ENCODE data around the gene ABCF3. TPM values are rescaled to one million over a fixed set of nuclear protein-coding genes. Genes with fewer than 3 reads are reported as not detected.

Gene ABCF3
- total and polyA plus RNA-seq, 4 donors: 30.1 to 75.6 (median 50.6) TPM

DNA sequence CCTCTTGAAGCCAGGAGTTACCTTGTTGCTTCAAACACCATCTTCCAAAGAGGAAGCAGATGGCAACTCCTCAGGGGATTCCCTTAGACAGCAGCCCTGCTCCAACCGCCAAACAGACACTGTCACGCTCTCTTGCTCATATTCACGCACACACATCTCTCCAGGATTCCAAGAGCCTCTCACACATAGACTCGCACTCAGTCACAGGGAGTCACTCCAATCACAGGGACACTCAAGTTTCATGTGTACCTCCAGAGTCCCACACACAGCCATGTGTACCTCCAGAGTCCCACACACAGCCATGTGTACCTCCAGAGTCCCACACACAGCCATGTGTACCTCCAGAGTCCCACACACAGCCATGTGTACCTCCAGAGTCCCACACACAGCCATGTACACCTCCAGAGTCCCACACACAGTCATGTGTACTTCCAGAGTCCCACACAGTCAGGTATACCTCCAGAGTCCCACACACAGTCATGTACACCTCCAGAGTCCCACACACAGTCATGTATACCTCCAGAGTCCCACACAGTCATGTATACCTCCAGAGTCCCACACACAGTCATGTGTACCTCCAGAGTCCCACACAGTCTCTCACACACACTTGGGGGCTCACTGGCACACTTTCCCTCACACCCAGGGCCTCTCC is 49.5 kb downstream of the ABCF3 start:
- intact Hi-C loops (cut with DNase I): no loop called here
- no peak for DNase-seq
- ATAC-seq (ENCODE audit: low FRiP score): no peak
- H3K4me3 ChIP-seq (ENCODE audit: low read length in 2 of 2): no peak overlapping the region
- no peaks in the 10 kb centered on the region for H3K27me3 ChIP-seq (ENCODE audit: control insufficient read depth in 1 of 2, insufficient read depth in 2 of 2, low read length in 1 of 2)
- no peaks in the 10 kb centered on the region for H3K4me1 ChIP-seq (ENCODE audit: control insufficient read depth in 1 of 2, insufficient read depth in 2 of 2, low read length in 2 of 2)
- no peaks in the 10 kb centered on the region for H3K9me3 ChIP-seq (ENCODE audit: control insufficient read depth, low read length)
- H3K27ac ChIP-seq (ENCODE audit: low read depth in 1 of 2, low read length in 2 of 2): no peak overlapping the region
- no peaks in the 10 kb centered on the region for H3K36me3 ChIP-seq (ENCODE audit: control insufficient read depth in 1 of 2, insufficient read depth in 2 of 2, low read length in 1 of 2)
- 76 to 78% methylated on average over 4 of the region's 4 CpGs for WGBS, 2 donors

DNA sequence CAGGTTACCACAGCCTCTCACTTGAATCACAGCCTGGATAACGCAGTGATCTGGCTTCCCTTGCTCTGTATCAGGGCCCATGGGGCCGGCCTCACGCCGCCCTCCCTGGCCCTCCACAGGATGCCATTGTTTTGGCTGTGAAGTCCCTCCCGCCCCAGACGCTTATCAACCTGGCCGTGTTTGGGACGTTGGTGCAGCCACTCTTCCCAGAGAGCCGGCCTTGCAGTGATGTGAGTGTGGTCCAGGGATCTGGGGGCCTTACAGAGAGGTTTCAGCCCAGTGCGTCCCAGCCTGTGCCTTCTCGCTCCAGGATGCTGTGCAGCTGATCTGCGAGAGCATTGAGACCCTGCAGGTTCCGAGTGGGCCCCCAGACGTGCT is 50.0 kb downstream of the ABCF3 start:
- Histone ChIP-seq H3K4me1 (ENCODE audit: control insufficient read depth in 1 of 2, insufficient read depth in 2 of 2, low read length in 2 of 2) (no peaks in the 10 kb centered on the region), H3K27me3 (ENCODE audit: control insufficient read depth in 1 of 2, insufficient read depth in 2 of 2, low read length in 1 of 2) (no peaks in the 10 kb centered on the region), H3K4me3 (ENCODE audit: low read length in 2 of 2) (no peak overlapping the region), H3K9me3 (ENCODE audit: control insufficient read depth, low read length) (no peaks in the 10 kb centered on the region), H3K27ac (ENCODE audit: low read depth in 1 of 2, low read length in 2 of 2) (no peak overlapping the region), H3K36me3 (ENCODE audit: control insufficient read depth in 1 of 2, insufficient read depth in 2 of 2, low read length in 1 of 2) (no peaks in the 10 kb centered on the region)
- DNase-seq (no peak), ATAC-seq (ENCODE audit: low FRiP score) (no peak)
- WGBS, 2 donors: 52% methylated on average over 14 of the region's 14 CpGs
- intact Hi-C loops (cut with DNase I): no loop called here

DNA sequence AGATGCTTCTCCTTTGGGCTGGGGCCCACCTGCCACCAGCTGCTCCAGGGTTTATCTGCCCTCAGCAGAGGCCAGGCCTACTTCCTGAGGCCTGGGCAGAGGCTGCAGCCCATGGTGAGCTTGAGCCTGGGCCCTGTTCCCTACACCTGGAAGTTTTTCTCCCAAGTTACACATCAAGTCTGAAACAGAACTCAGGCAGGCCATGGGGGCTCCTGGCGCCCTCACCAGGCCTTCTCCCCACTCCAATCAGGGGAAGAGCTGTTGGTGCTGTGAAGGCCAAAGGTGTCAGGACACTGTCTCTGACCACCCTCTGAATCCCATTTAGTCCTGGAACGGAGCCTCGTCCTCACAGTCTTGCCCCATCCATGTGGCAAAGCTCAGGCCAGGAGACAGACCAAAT is 50.6 kb downstream of the ABCF3 start:
- Histone ChIP-seq H3K36me3 (ENCODE audit: control insufficient read depth in 1 of 2, insufficient read depth in 2 of 2, low read length in 1 of 2) (no peaks in the 10 kb centered on the region), H3K4me3 (ENCODE audit: low read length in 2 of 2) (no peak overlapping the region), H3K4me1 (ENCODE audit: control insufficient read depth in 1 of 2, insufficient read depth in 2 of 2, low read length in 2 of 2) (no peaks in the 10 kb centered on the region), H3K27ac (ENCODE audit: low read depth in 1 of 2, low read length in 2 of 2) (no peak overlapping the region), H3K27me3 (ENCODE audit: control insufficient read depth in 1 of 2, insufficient read depth in 2 of 2, low read length in 1 of 2) (no peaks in the 10 kb centered on the region), H3K9me3 (ENCODE audit: control insufficient read depth, low read length) (no peaks in the 10 kb centered on the region)
- WGBS, 2 donors: 76% methylated on average over 3 of the region's 3 CpGs
- ATAC-seq (ENCODE audit: low FRiP score) (no peak), DNase-seq (no peak)
- intact Hi-C loops (cut with DNase I): no loop called here

DNA sequence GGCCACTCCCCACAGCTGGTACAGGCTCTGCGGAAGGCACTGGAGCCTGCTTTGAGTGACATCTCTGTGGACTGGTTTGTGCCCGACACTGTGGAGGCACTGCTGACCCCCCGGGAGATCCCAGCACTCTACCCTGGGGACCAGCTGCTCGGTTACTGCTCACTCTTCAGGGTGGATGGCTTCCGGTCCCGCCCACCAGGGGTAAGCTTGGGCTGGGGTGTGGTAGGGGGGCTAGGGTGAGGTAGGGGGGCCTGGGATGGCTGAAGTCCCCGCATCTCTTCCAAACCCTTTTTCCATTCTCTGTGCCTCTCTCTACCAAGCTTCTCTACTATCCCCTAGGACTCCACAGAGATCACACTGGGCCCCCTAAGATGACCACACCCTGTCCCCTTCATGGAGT is 51.2 kb downstream of the ABCF3 start:
- DNase-seq (no peak), ATAC-seq (ENCODE audit: low FRiP score) (no peak)
- no peak overlapping the region for H3K27ac ChIP-seq (ENCODE audit: low read depth in 1 of 2, low read length in 2 of 2)
- 70 to 74% methylated on average over 7 of the region's 7 CpGs for WGBS, 2 donors
- H3K27me3 ChIP-seq (ENCODE audit: control insufficient read depth in 1 of 2, insufficient read depth in 2 of 2, low read length in 1 of 2): no peaks in the 10 kb centered on the region
- H3K4me1 ChIP-seq (ENCODE audit: control insufficient read depth in 1 of 2, insufficient read depth in 2 of 2, low read length in 2 of 2): no peaks in the 10 kb centered on the region
- H3K9me3 ChIP-seq (ENCODE audit: control insufficient read depth, low read length): no peaks in the 10 kb centered on the region
- no peaks in the 10 kb centered on the region for H3K36me3 ChIP-seq (ENCODE audit: control insufficient read depth in 1 of 2, insufficient read depth in 2 of 2, low read length in 1 of 2)
- H3K4me3 ChIP-seq (ENCODE audit: low read length in 2 of 2): no peak overlapping the region
- intact Hi-C loops (cut with DNase I): no loop called here

DNA sequence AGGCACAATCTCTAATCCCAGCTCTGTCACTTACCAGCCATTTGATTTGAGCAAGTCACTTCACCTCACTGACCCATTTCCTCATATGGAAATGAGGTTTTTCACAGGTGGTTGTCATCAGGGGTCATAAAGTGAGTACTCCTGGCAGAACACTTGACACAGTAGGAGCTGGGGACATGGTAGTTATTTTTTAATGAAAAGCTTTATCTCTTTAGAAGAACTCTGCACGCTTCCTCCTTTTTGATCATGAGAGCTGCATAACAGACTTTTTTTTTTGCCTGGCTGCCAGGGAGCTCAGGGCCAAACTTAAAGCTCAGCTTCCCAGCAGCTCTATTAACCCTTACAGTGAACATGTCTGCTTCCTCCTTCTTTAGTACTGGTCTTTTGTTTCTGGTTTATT is 51.8 kb downstream of the ABCF3 start:
- H3K4me3 ChIP-seq (ENCODE audit: low read length in 2 of 2): no peak overlapping the region
- DNase-seq (no peak), ATAC-seq (ENCODE audit: low FRiP score) (no peak)
- H3K27ac ChIP-seq (ENCODE audit: low read depth in 1 of 2, low read length in 2 of 2): no peak overlapping the region
- H3K36me3 ChIP-seq (ENCODE audit: control insufficient read depth in 1 of 2, insufficient read depth in 2 of 2, low read length in 1 of 2): peaks cover 0 to under 1% of the 10 kb centered on the region in 2 donors
- H3K4me1 ChIP-seq (ENCODE audit: control insufficient read depth in 1 of 2, insufficient read depth in 2 of 2, low read length in 2 of 2): no peaks in the 10 kb centered on the region
- intact Hi-C loops (cut with DNase I): no loop called here
- WGBS, 2 donors: 23 to 25% methylated on average over 1 of the region's 1 CpG
- no peaks in the 10 kb centered on the region for H3K9me3 ChIP-seq (ENCODE audit: control insufficient read depth, low read length)
- no peaks in the 10 kb centered on the region for H3K27me3 ChIP-seq (ENCODE audit: control insufficient read depth in 1 of 2, insufficient read depth in 2 of 2, low read length in 1 of 2)

DNA sequence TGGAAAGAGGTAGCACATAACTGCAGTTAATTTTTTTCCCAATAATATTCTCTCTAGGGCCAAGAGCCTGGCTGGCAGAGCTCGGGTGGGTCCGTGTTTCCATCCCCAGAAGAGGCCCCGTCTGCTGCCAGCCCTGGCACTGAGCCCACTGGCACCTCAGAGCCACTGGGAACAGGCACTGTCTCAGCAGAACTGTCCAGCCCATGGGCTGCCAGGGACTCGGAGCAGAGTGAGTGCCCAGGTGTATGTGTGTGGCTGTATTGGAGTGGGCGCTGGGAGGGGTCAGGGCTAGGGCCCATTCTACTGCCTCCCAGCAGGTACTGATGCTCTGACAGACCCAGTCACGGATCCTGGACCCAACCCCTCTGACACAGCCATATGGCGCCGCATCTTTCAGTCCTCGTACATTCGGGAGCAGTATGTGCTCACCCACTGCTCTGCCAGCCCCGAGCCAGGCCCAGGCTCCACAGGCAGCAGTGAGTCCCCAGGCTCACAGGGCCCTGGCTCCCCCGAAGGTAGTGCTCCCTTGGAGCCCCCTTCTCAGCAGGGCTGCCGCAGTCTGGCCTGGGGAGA is 52.3 kb downstream of the ABCF3 start:
- Histone ChIP-seq H3K4me3 (ENCODE audit: low read length in 2 of 2) (no peak overlapping the region), H3K27ac (ENCODE audit: low read depth in 1 of 2, low read length in 2 of 2) (no peak overlapping the region), H3K9me3 (ENCODE audit: control insufficient read depth, low read length) (no peaks in the 10 kb centered on the region), H3K36me3 (ENCODE audit: control insufficient read depth in 1 of 2, insufficient read depth in 2 of 2, low read length in 1 of 2) (peaks cover 0 to 2% of the 10 kb centered on the region in 2 donors), H3K4me1 (ENCODE audit: control insufficient read depth in 1 of 2, insufficient read depth in 2 of 2, low read length in 2 of 2) (no peaks in the 10 kb centered on the region), H3K27me3 (ENCODE audit: control insufficient read depth in 1 of 2, insufficient read depth in 2 of 2, low read length in 1 of 2) (no peaks in the 10 kb centered on the region)
- ATAC-seq (ENCODE audit: low FRiP score) (no peak), DNase-seq (peak in 1 of 2 donors; percentile 35)
- intact Hi-C loops (cut with DNase I): no loop called here
- WGBS, 2 donors: 66 to 67% methylated on average over 13 of the region's 13 CpGs

DNA sequence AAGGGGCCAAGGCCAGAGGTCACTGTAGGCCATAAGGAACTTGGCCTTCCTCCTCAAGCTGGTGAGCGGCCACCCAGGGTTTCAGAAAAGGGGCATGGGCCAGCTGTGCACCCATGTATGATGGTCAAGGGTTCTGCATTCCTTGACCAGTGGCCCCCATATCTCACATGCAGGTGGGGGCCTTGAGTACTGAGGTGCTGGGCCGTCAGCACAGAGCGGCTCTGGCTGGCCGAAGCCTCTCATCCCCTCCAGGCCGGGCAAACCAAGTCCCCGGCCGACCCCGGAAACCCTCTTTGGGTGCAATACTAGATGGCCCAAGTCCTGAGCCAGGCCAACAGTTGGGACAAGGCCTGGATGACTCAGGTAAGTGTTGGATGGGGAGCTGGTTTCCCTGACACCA is 53.2 kb downstream of the ABCF3 start:
- Histone ChIP-seq H3K9me3 (ENCODE audit: control insufficient read depth, low read length) (no peaks in the 10 kb centered on the region), H3K4me1 (ENCODE audit: control insufficient read depth in 1 of 2, insufficient read depth in 2 of 2, low read length in 2 of 2) (no peaks in the 10 kb centered on the region), H3K36me3 (ENCODE audit: control insufficient read depth in 1 of 2, insufficient read depth in 2 of 2, low read length in 1 of 2) (peaks cover 0 to 6% of the 10 kb centered on the region in 2 donors), H3K27me3 (ENCODE audit: control insufficient read depth in 1 of 2, insufficient read depth in 2 of 2, low read length in 1 of 2) (no peaks in the 10 kb centered on the region), H3K4me3 (ENCODE audit: low read length in 2 of 2) (no peak overlapping the region), H3K27ac (ENCODE audit: low read depth in 1 of 2, low read length in 2 of 2) (no peak overlapping the region)
- DNase-seq (peak in 1 of 2 donors; percentile 33), ATAC-seq (ENCODE audit: low FRiP score) (no peak)
- intact Hi-C loops (cut with DNase I): no loop called here
- WGBS, 2 donors: 87 to 92% methylated on average over 8 of the region's 8 CpGs

DNA sequence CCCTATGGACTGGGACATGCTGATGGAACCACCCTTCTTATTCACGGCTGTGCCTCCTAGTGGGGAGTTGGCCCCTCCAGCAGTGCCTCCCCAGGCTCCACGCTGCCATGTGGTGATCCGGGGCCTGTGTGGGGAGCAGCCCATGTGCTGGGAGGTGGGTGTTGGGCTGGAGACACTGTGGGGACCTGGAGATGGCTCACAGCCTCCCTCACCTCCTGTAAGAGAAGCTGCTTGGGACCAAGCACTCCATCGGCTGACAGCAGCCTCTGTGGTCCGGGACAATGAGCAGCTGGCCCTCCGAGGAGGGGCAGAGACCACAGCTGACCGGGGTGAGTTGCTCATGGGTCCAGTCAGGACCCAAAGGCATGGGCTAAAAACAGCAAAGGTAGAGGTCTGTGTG is 53.7 kb downstream of the ABCF3 start:
- 70 to 81% methylated on average over 7 of the region's 7 CpGs for WGBS, 2 donors
- ATAC-seq (ENCODE audit: low FRiP score): no peak
- intact Hi-C loops (cut with DNase I): loop anchor here (5.0 to 10.0 kb wide), 2 partner anchors 105 to 337 kb away; partner anchors contain the start of gene EIF2B5 (in 1 of the 2)

More for the DNA sequence above, 53.7 kb downstream of the ABCF3 start:
- DNase-seq: peak in 1 of 2 donors; percentile 37
- no peak overlapping the region for H3K4me3 ChIP-seq (ENCODE audit: low read length in 2 of 2)
- H3K9me3 ChIP-seq (ENCODE audit: control insufficient read depth, low read length): no peaks in the 10 kb centered on the region
- peaks cover 0 to 7% of the 10 kb centered on the region in 2 donors for H3K36me3 ChIP-seq (ENCODE audit: control insufficient read depth in 1 of 2, insufficient read depth in 2 of 2, low read length in 1 of 2)
- no peak overlapping the region for H3K27ac ChIP-seq (ENCODE audit: low read depth in 1 of 2, low read length in 2 of 2)
- H3K27me3 ChIP-seq (ENCODE audit: control insufficient read depth in 1 of 2, insufficient read depth in 2 of 2, low read length in 1 of 2): no peaks in the 10 kb centered on the region
- no peaks in the 10 kb centered on the region for H3K4me1 ChIP-seq (ENCODE audit: control insufficient read depth in 1 of 2, insufficient read depth in 2 of 2, low read length in 2 of 2)

All from aorta (tissue), 5 donors.